IPS-NIHi11 (cell line): ENCODE results near the gene RELL2.
A peak's percentile ranks its signal among the peaks of the same experiment; 100 is the strongest.
"Not testable (repeated sequence)": the region's sequence is repeated elsewhere in the genome, so short reads cannot be mapped to it uniquely, and the experiment has no call there.

Experiments
- DNase-seq: peaks from one replicate; pipeline ENCODE4 v3.0.0; 2012; ENCODE audit warnings: mixed read lengths, low spot score

RELL2 gene

DNA sequence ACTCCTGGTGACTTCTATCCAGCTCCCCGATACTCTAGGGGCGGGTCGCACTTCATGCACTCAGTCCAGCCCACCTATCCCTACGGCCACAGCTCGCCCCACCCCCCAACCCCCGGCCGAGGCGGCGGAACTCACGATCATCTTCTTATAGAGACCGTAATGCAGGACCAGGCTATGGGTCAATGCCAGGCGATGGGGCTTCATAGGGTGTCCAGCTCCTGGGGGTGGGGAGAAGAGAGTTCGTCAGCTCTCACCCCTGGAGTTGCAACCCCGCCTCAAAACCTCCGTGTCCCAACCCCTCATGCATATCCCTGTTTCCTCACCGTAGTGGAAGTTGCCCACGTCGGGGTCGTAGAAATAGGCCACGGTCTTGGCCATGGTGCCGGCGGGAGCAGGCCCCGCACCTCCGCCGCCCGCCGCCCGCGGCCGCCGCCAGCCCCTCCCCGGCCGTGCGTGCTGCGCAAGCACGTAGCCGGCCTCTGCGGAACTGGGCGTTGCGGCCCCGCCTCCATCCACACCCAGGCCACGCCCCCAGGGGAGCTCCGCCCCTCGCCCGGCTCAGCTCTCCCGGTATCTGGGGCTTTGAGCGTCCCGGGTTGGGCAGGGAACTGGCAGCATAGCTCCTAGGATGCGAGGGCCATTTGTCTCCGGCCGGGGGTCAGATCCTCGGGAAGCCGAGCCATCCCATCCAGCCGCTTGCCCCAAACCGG, at the start of gene RELL2, which contains the start of gene HDAC3:
TSS of gene RELL2 (plus strand) at position 585 of the 710 bp plus-strand sequence. CDS start 1,229 bp downstream, outside the sequence.
TSS of gene HDAC3 (minus strand) at position 437 of the 710 bp plus-strand sequence. CDS start at position 378, 59 bp downstream.
- peak; percentile 98 for DNase-seq

DNA sequence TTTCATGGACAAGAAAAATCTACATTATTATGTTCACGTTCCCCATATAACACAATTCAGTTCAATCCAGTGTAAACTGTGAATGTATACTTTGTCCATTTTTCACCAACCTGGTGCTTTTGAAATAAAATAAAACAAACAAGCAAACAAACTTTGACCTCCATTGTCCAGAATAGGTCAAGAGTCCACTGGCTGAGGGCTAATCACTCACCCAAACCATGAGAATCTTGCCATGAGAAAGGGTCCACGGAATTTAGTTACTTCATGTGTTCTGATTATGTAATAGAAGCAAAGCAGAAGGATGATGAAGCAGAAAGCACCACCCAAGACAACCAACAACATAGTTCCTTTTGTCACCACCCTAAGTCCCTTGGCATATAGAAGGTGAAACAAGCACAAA, 46.7 kb upstream of the RELL2 start:
- DNase-seq = no peak

GRCh38 chr5:141596867-141597266, 39.9 kb upstream of the RELL2 start:
- DNase-seq = no peak

DNA sequence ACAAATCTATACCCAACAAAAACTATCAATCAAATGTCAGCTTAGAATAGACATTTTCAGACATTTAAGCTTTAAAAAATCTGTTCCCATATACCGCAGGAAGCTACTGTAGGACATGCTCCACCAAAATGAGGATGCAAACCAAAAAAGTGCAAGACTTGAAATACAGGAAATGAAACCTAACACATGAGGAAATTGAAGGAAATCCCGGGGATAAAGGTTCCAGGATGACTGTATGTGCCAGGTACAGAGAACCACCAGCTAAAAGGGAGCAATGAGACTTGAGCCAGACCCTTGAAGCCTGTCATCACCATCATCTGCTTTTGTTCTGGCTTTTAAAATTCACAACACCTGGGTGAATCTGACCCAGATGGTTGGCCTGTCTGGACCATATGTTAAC, 39.4 kb upstream of the RELL2 start:
- DNase-seq = no peak

GRCh38 chr5:141597814-141598213, 39.0 kb upstream of the RELL2 start:
- DNase-seq = no peak

- DNase-seq = no peak
Measured at GRCh38 chr5:141598391-141599345, 38.1 kb upstream of the RELL2 start.

DNA sequence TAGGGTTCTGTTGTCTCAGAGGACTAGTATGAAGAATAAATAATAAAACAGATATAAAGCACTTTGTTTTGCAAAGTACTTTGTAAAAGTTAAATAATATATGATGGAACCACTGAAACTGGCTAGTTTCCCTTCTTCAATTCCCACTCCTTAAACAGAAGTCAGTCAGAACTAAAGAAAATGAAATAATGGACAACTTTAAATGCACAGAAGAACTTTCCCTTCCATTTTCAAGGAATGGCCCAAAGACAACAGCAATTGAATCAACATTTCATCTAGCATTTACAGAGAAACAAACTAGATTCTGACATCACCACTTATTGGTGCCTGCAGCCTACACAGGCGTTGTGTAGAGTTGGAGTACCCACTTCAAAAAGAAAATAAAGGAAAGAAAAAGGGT, 34.2 kb upstream of the RELL2 start:
- DNase-seq = no peak

- peak; percentile 19 for DNase-seq
Measured at GRCh38 chr5:141603923-141604717, 32.7 kb upstream of the RELL2 start.

- no peak for DNase-seq
Measured at GRCh38 chr5:141605523-141606277, 31.1 kb upstream of the RELL2 start.

- DNase-seq = no peak
Measured at GRCh38 chr5:141608046-141608445, 28.8 kb upstream of the RELL2 start.

DNA sequence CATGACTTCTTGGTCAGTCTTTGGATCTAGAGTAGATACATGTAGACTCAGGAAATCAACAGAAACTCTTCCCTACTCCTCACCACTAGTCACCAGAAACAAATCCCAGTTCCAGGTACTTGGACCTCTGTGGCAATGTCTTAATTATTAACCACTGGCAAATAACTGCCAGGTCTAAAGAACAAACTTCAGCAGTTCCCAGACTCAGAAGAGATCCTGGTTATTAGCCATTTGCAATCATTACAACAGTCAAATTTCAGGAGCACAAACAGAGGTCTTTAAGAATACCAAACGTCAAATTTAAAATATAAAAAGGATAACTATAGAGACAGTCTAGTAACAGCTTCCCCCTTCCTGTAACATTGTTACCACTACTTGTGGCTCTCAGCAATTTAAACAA, 28.2 kb upstream of the RELL2 start:
- DNase-seq = no peak

- DNase-seq = no peak
Measured at GRCh38 chr5:141609044-141609443, 27.8 kb upstream of the RELL2 start.

GRCh38 chr5:141609921-141610320, 26.9 kb upstream of the RELL2 start:
- not testable (repeated sequence) for DNase-seq

DNA sequence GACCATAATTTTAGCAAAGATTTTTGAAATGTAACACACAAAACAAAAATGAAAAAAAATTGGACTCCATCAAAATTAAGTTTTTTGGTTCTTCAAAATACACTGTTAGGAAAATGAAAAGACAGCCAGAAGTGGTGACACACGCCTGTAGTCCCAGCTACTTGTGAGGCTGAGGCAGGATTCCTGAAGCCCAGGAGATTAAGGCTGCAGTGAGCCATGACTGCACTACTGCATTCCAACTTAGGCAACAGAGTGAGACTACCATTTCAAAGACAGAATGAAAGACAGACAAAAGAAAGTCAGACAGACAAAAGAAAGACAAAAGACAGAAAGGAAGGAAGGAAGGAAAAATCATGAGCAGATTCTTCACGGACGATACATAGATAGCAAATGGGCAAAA, 25.5 kb upstream of the RELL2 start:
- DNase-seq = no peak

DNA sequence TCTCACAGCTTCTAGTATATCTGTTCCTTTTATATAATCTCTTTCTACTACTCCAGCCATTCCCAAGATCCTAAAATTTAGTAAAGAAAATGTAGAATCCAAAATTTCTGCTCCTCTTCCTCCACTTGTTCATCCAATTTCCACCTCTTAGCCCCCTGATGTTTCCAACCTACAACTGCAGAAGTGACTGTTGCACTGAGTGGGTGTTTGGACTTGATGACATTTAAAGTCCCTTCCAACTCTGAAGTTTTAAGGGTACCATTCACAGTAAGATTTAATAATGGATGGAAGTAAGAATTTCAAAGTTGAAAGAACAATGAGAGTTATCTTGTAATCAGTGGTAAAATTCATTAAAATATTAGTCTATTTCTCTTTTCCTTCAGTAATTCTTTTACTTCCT, 23.5 kb upstream of the RELL2 start:
- DNase-seq = no peak

DNA sequence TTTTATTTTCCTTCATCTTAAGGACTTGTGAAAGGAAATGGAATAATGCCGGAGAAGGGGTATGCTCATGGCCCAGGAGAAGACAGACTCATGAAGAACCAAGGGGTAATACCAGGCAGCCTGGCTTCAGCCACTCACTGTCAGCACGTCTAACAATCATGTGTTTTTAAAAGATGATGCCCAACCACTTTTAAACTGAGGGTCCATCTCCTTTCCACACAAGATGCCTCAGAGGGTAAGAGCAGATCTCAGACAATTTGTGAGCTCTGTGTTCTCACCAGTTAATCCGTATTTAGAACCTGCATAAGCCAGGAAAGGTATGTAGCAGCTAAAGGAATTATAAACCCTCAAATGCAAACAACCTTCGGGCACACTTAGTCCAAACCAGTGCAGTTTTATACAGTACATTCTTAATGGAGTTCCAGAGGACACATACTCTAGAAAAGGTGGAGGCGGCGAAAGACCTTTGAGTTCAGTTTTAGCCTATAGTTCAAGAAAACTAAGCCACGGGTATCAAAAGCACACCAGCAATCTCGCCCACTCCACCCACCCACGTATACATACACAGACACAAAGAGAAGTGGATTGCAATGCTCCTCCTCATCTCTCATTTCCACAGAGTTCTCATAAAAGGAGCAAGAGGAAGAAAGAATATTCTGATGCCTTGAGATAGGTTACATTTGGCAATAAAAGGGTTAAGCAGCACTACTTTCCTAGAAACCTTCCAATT, 20.6 kb upstream of the RELL2 start:
- no peak for DNase-seq

GRCh38 chr5:141617128-141617527, 19.7 kb upstream of the RELL2 start:
- no peak for DNase-seq

DNA sequence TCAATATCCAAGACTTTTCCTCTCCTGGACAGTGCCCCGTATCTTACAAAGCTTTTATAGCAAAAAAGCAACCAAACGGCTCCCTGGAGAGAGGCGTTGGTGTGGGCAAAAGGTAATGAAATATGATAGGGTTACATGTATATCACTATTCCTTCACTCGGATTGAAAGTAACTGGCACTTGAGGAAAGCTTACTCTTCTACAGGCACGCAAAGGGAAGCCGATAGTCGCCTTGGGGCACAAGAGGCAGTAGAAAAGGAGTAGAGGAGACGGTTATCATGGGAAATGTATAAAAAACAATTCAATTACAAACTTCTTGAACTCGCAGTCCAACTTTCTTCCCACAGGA, 19.1 kb upstream of the RELL2 start:
- no peak for DNase-seq

DNA sequence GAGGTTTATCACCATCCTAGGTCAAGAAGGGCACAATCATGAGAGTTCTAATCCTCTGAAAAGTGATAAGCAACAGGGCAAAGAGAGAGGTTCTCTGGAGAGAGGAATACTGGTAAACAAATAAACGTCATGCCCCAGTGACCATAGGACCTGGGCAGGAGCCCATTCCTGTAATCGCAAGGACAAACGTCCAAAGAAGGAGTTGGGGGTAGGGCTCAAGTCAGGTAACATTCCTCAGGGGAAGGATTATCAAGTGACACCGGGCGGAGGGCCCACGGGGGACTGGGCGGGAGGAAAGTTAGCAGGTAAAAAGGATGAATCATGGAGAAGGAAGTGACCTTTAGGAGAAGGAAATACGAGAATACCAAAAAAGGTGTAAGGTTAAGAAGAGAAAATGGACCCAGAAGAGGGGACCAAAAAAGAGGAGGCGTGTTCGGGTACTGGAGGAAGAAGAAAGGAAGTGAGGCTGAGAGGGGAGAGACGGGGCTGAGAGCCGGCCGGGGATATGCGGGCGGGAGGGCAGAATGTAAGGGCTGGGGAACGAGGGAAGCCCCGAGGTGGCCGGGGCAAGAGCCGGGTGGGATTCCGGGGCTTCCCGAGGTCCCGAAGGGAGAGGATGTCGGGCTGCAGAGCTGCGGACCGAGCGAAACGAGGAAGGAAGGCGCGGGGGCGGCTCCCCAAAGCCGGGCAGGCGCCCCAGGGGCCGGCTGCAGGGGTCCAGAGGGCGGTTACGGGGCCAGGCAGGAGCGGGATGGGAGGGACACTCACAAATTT, 18.6 kb upstream of the RELL2 start:
- DNase-seq = peak; percentile 64
